Esophagus (tissue), 2 donors: Measurements from ENCODE around the gene CREB3L1. TPM values are rescaled to one million over a fixed set of nuclear protein-coding genes. Genes with fewer than 3 reads are reported as not detected.

Source experiments
- H3K27ac ChIP-seq, 2 donors: one replicate each; pipeline ENCODE4 v1.5.1; 2013; ENCODE audit warnings: low read depth in 2 of 2, mild to moderate bottlenecking in 2 of 2, inconsistent platforms in 1 of 2, low read length in 1 of 2, moderate library complexity in 1 of 2
- H3K27me3 ChIP-seq, 2 donors: one replicate each; pipeline ENCODE4 v1.6.1; 2013; ENCODE audit warnings: low read length in 2 of 2, control low read depth in 1 of 2, mild to moderate bottlenecking in 1 of 2; ENCODE audit not compliant: insufficient read depth in 2 of 2, control insufficient read depth in 1 of 2
- H3K36me3 ChIP-seq, 2 donors: one replicate each; pipeline ENCODE4 v1.6.1; 2013; ENCODE audit warnings: low read length in 1 of 2; ENCODE audit not compliant: control insufficient read depth in 2 of 2, insufficient read depth in 2 of 2
- H3K4me1 ChIP-seq, 2 donors: one replicate each; pipeline ENCODE4 v1.6.1; 2013; ENCODE audit warnings: low read length in 1 of 2; ENCODE audit not compliant: control insufficient read depth in 2 of 2, insufficient read depth in 2 of 2
- H3K4me3 ChIP-seq, 2 donors: one replicate each; pipeline ENCODE4 v1.5.1; 2013; ENCODE audit warnings: low read length in 2 of 2, mild to moderate bottlenecking in 2 of 2, low read depth in 1 of 2, moderate library complexity in 1 of 2
- H3K9me3 ChIP-seq, 2 donors: one replicate each; pipeline ENCODE4 v1.6.1; 2013; ENCODE audit warnings: mild to moderate bottlenecking in 2 of 2, low read depth in 1 of 2, low read length in 1 of 2, moderate library complexity in 1 of 2; ENCODE audit not compliant: control insufficient read depth in 2 of 2, insufficient read depth in 1 of 2
- WGBS, 2 donors: extraction: QIAGEN DNeasy Blood & Tissue Kit; methylation state at CpG; one replicate each; pipeline ENCODE4 v1.1.7; 2013; 5-methylcytosine and 5-hydroxymethylcytosine counted together
- polyA plus RNA-seq, 2 donors: library from polyadenylated mRNA; stranded (reverse); fragments of 200-250 nt; gene quantifications; one replicate each; pipeline ENCODE4 v1.2.3, GENCODE V29; 2013
- donor health status: healthy with polysubstance abuse.
- donor health status: Bipolar disorder and iron deficiency.

Gene CREB3L1
- polyA plus RNA-seq, 2 donors, result 0.31 to 0.60 TPM

DNA sequence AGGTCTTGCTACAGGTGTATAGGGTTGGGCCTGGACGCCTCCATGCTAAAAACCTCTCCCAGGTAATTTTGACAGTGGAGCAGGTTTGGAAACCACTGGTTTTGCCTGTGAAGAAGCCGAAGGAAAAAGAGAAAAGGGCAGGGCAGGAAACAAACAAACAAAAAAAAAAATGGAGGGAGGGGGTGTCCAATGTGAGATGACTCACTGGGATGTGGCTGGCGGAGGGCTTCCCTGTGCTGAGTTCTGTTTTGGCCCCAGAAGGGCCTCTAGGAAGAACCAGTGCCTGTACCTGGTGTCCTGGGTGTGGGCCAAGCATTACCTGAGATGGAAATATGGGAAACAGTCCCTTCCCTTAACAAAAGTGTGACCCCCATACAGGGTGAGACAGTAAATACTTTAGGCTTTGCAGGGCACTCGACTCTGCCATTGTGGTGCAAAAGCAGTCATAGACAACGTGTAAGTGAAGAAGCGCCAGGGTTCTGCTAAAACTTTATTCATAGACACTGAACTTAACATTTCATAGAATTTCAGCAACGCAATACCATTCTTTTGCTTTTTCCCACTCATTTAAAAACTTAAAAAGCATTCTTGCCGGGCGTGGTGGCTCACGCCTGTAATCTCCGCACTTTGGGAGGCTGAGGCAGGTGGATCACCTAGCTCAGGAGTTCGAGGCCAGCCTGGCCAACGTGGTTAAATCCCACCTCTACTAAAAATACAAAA, 60.3 kb downstream of the CREB3L1 start:
- no peak overlapping the region for H3K4me3 ChIP-seq
- 87% methylated on average over 13 of the region's 13 CpGs for WGBS, 2 donors
- no peaks in the 10 kb centered on the region for H3K36me3 ChIP-seq
- H3K27ac ChIP-seq, result no peak overlapping the region
- no peaks in the 10 kb centered on the region for H3K9me3 ChIP-seq
- H3K27me3 ChIP-seq, result no peaks in the 10 kb centered on the region
- peaks cover 0 to 16% of the 10 kb centered on the region in 2 donors for H3K4me1 ChIP-seq

DNA sequence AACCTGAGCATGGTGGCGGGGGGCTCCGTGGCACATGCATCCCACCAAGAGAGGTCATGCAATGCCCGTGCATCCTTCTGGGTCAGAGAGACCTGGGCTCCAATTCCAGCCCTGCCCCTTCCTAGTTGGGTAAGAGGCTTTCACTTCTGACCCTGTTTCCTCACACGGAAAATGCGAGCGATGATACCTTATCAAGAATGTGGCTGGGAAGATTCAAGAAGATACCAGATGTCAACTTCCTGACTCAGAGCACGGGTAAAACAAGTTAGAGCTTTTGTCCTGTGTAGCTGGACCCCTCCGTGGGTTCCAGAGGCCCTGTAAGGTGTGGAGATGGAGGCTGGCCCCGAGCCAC, 61.1 kb downstream of the CREB3L1 start:
- WGBS, 2 donors, result 36 to 38% methylated on average over 9 of the region's 9 CpGs
- Histone ChIP-seq H3K36me3 (no peaks in the 10 kb centered on the region), H3K4me1 (peaks cover 0 to 7% of the 10 kb centered on the region in 2 donors), H3K4me3 (peak overlapping the region in 1 of 2 donors; percentile 9), H3K27me3 (no peaks in the 10 kb centered on the region), H3K9me3 (no peaks in the 10 kb centered on the region), H3K27ac (peak overlapping the region; percentile 42 to 78)

DNA sequence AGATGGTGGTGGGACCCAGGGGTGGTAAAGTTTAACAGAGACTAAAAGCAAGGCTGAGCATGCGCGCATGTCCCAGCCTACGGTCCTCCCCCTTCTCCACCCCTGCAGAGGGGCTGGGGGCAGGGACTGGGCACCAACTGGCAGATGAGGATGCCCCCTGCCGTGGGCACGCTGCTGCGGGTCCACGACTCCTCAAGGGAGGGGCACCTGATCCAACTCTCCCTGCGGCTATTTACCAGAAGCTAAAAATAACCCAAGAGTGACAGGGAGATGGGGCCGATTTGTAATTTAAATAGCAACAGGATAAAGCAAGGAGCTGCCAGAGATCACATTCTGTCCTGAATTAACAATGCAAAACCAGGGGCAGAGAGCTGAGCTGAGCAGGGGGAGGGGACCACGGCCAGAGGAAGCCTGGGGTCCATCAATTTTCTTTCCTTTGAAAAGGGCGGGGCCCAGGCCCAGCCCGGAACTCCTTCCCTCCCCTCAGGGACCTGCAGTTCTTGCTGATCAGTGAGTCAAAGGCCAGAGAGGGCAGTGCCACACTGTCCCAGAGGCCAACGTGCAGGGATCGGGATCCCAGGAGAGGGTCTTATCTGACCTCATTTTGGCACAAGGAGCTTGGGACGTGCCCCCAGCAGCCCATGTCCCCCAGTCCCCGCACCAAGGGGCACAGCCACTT, 61.7 kb downstream of the CREB3L1 start:
- Histone ChIP-seq H3K4me3 (peak overlapping the region in 1 of 2 donors; percentile 9), H3K9me3 (no peaks in the 10 kb centered on the region), H3K27me3 (no peaks in the 10 kb centered on the region), H3K4me1 (peaks cover 0 to 6% of the 10 kb centered on the region in 2 donors), H3K27ac (peak overlapping the region; percentile 42 to 78), H3K36me3 (no peaks in the 10 kb centered on the region)
- WGBS, 2 donors, result 27 to 28% methylated on average over 16 of the region's 16 CpGs

DNA sequence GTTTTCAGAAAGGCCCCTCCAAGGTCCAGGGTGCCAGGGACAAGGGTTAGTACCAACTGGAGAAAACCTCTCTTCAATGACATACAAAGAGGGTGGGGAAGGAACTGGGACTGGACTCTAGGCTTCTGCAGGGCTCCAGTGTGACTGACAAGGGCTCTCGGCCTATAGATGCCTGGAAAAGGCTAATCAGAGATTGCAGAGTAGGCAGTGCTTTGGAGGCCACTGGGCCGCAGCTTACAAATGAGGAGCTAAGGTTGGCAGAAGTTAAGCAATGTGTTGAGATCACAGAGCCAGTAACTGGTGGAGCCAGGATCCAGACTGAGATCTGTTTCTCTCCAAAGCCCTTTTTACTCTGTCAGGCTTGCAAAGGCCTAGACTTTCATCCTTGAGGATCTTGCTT, 62.4 kb downstream of the CREB3L1 start:
- Histone ChIP-seq H3K27ac (peak overlapping the region in 1 of 2 donors; percentile 14), H3K9me3 (no peaks in the 10 kb centered on the region), H3K36me3 (no peaks in the 10 kb centered on the region), H3K4me3 (no peak overlapping the region), H3K4me1 (peaks cover 0 to 6% of the 10 kb centered on the region in 2 donors), H3K27me3 (no peaks in the 10 kb centered on the region)
- WGBS, 2 donors, result 76 to 83% methylated on average over 2 of the region's 2 CpGs

DNA sequence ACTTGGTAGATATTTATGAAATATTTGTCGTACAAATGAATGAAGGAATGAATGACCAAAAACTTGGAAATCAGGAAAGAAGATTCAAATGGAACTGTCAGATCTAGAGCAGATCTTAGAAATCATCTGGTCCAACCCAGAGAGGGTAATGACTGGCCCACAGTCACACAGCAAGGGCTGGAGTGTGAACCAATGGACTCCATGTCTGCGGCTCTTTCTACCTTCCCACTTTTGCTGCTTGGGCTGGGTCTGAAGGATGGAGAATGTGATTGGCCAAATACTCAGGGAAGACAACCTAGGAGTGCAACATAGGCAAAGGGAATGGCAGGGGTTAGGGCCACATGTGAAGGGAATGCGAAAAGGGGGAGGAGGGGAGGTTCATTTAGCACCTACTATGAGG, 64.0 kb downstream of the CREB3L1 start:
- Histone ChIP-seq H3K4me1 (peaks cover 2 to 12% of the 10 kb centered on the region in 2 donors), H3K36me3 (no peaks in the 10 kb centered on the region), H3K27me3 (no peaks in the 10 kb centered on the region), H3K27ac (no peak overlapping the region), H3K4me3 (no peak overlapping the region), H3K9me3 (no peaks in the 10 kb centered on the region)
- 93 to 95% methylated on average over 3 of the region's 3 CpGs for WGBS, 2 donors

DNA sequence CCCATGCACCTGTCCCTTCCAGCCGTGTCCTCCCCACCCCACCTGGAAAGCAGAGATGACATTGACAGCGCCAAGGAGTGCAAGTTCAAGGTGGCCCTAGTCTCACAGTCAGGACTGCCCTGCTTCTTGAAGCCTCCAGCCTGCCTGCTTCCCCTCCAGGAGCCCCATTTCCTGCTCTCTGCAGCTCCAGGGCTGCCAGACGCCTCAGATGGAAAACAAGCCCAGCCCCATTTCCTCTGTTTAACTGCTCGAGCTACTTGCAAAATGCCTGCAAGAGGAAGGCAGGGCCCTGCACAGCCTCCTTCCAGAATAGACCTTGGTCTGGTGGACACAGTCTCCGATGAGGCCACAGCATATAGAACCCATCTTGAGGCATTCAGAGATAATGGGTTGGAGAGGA, 64.8 kb downstream of the CREB3L1 start:
- Histone ChIP-seq H3K9me3 (no peaks in the 10 kb centered on the region), H3K36me3 (no peaks in the 10 kb centered on the region), H3K27me3 (no peaks in the 10 kb centered on the region), H3K4me1 (peaks cover 2 to 15% of the 10 kb centered on the region in 2 donors), H3K4me3 (no peak overlapping the region), H3K27ac (no peak overlapping the region)
- WGBS, 2 donors, result 52 to 57% methylated on average over 5 of the region's 5 CpGs

DNA sequence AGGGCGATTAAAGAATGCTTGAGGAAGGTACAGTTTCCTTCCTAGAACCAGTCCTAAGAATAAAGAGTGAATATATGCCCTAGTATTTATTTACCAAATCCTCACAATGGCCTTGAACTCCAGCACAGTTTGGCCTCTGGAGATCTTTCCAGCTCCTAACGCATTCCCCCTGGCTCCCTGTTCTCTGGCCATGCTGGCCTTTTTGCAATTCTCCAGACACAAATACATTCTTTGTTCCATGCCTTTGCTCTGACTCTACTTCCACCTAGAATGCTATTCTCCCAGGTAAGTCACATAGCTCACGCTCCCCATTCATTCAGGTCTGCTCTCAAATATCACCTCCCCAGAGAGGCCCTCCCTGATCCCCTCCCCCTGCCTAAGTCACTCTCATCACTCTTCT, 66.1 kb downstream of the CREB3L1 start:
- Histone ChIP-seq H3K36me3 (no peaks in the 10 kb centered on the region), H3K4me1 (peaks cover 2 to 22% of the 10 kb centered on the region in 2 donors), H3K9me3 (no peaks in the 10 kb centered on the region), H3K27ac (no peak overlapping the region), H3K4me3 (no peak overlapping the region), H3K27me3 (no peaks in the 10 kb centered on the region)
- WGBS, 2 donors, result 81 to 83% methylated on average over 3 of the region's 3 CpGs

DNA sequence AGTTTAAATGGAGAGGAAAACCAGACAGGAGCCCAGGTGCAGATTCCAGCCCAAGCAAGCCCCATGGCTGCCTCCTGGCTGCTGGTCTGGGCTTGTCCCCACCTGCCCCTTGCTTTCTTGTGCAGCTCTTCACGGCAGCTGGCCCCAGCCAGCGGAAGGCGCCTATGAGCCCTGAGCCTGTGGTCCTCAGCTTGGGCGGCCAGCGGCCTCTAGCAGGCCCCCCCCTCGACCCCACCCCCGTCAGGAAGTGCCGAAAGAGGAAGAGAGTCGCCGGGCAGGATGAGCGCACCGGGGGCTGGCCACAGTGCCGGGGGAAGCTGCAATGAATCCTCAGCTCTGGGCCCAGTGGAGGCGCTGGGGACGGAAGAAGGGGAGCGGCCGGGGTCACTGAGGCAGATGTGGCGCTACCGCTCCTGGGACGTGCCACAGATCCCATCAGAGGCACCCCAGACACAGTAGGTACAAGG, 67.7 kb downstream of the CREB3L1 start:
- no peaks in the 10 kb centered on the region for H3K36me3 ChIP-seq
- peaks cover 2 to 17% of the 10 kb centered on the region in 2 donors for H3K4me1 ChIP-seq
- H3K27ac ChIP-seq, result peak overlapping the region; percentile 56 to 72
- no peaks in the 10 kb centered on the region for H3K27me3 ChIP-seq
- peak overlapping the region; percentile 32 to 36 for H3K4me3 ChIP-seq
- 33 to 35% methylated on average over 20 of the region's 20 CpGs for WGBS, 2 donors
- H3K9me3 ChIP-seq, result no peaks in the 10 kb centered on the region

DNA sequence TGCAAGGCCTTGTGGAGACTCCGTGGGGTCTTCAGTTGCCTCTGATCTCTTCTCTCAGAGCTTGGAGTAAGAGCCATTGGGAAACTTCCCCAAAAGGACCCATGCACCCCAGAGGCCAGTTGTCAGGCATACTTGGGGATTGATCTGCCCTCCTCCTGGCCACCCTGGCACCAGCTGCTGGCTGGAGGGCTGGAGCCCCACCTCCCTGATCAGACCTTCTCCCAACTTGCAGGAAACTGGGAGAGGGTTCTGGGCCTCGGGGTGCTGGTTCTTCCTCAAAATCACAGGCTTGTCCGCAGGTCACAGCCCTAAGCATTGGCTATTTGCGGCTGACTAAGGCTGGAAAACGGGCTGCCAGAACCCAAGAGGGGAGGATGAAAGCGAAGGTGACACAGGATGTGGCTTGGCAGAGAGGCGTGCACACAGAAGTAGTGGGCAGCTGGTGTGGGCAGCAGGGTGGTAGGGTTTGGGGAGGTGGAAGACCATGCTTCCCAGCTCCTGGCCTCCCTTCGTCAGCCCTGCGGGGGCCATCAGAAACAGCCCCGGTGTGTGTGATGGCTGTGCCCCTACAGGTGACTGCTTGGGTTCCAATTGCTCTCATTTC, 68.5 kb downstream of the CREB3L1 start:
- no peaks in the 10 kb centered on the region for H3K9me3 ChIP-seq
- H3K4me1 ChIP-seq, result peaks cover 2 to 19% of the 10 kb centered on the region in 2 donors
- WGBS, 2 donors, result 43 to 52% methylated on average over 10 of the region's 10 CpGs
- no peaks in the 10 kb centered on the region for H3K36me3 ChIP-seq
- H3K27me3 ChIP-seq, result no peaks in the 10 kb centered on the region
- H3K27ac ChIP-seq, result peak overlapping the region; percentile 39 to 72
- peak overlapping the region; percentile 32 to 36 for H3K4me3 ChIP-seq
